GM08714 (cell line): ENCODE results near the gene SLC44A1.

Source experiments
- H3K4me3 ChIP-seq: fragments of 200-500 bp; sonication (Bioruptor generic); 2 replicates; pipeline ENCODE4 v1.5.1; 2014; ENCODE audit warnings: mild to moderate bottlenecking, low read length, inconsistent platforms
- ZNF274 ChIP-seq: IDR thresholded peaks from 2 replicates; pipeline ENCODE4 v1.6.1; 2012; ENCODE audit warnings: mild to moderate bottlenecking, low read depth, low read length

Gene SLC44A1

DNA sequence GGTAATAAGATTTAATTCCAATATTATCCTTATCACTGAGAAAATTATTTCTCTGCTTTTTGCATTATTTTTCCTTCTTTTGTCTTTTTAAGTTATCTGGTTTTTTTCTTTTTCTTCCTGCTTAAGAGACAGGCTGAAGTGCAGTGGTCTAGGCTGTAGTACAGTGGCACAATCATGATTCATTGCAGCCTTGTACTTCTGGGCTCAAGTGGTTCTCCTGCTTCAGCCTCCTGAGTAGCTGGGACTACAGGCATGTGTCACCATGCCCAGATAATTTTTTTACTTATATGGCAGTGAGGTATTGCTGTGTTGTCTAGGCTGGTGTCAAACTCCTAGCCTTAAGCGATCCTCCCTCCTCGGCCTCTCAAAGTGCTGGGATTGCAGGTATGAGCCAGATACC lies 93.9 kb downstream of the SLC44A1 start:
- no peak for TF ChIP-seq ZNF274
- no peak overlapping the region for H3K4me3 ChIP-seq

DNA sequence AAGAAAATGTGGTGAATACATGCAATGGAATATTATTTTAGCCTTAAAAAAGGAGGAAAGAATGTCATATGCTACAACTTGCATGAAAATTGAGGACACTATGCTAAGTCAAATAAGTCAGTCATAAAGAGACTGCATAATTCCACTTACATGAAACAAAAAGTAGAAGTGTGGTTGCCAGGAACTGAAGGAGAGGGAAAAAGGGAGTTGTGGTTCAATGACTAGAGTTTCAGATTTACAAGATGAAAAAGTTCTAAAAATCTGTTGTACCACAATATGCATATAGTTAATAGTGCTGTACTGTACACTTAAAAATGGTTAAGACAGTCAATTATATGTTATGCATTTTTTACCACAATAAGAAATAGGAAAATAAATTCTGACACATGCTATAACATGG lies 95.4 kb downstream of the SLC44A1 start:
- TF ChIP-seq ZNF274 = no peak
- H3K4me3 ChIP-seq = no peak overlapping the region

DNA sequence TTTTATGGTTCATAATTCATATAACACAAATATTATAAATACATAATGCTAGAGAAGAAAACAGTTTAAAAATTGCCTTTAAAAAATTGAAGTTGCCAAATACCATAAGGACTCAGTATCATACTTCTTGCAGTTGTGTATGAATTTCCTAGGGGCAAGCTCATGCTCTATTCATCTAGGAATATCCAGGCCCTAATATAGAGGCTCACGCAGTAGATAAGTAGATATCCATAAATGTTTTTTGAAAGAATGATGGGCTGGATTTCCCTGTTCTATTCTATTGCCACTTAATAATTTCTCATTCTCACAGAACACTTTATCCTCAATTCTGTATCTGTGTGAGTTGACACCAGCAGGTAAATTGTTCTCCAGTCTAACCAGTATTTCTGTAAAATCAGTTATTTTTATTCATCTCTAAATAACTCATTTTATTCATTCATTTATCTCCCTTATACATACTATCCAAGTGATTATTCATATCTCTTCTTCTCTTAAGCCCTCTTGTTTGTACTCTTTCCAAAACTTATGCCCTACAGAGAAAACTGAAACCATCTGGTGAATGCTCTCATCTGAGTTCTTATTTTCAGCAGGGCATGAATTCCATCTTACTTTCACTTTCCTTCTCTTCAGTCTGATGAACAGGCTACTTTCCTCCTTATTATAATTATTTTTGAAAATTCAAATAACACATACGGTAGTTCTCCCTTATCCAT lies 97.1 kb downstream of the SLC44A1 start:
- H3K4me3 ChIP-seq = no peak overlapping the region
- TF ChIP-seq ZNF274 = no peak

DNA sequence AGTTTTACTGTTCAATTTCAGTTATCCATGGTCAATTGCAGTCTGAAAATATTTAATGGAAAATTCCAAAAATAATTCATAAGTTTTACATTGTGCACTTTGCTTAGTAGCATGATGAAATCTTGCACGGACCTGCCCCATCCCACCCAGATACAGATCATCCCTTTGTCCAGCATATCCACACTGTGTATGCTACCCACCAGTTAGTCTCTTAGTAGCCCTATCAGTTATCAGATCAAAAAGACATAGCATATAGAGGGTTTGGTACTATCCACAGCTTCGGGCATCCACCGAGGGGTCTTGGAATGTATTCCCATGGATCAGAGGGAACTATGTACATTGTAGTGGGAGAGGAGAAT lies 97.7 kb downstream of the SLC44A1 start:
- TF ChIP-seq ZNF274 = no peak
- H3K4me3 ChIP-seq = no peak overlapping the region

DNA sequence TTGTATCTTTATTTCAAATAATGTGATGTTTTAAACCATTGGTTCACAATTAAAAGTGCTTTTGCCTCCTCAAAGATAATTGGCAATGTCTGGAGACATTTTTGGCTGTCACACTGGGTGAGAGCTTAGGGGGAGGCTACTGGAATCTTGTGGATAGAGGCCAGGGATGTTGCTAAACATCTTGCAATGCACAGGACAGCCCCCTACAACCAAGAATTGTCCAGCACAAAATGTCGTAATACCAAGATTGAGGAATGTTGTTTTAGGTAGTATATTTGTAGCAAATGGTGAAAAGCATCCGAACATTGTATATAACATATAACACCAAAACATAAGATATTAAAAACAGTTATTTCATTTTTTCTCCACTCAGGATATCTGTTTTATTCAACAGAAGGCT lies 99.8 kb downstream of the SLC44A1 start:
- no peak overlapping the region for H3K4me3 ChIP-seq
- TF ChIP-seq ZNF274 = no peak

DNA sequence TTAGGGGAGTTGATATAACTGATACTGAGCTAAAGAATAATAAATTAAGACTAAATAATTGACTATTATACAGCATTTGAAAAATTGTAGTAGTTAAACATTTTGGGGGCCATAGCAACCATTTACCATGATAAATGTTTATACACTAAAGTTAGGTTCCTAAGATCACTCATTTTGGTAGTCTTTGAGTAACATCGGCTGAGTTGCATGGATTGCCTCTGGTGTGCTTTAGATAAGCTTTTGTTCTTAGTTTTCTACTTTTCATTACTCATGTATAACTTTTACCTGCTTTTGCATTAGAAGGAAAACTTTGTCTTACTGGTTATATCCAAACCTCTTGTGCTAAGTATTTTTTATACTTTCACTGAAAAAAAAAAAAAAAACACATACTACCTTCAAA lies 101.2 kb downstream of the SLC44A1 start:
- no peak overlapping the region for H3K4me3 ChIP-seq
- TF ChIP-seq ZNF274 = no peak

DNA sequence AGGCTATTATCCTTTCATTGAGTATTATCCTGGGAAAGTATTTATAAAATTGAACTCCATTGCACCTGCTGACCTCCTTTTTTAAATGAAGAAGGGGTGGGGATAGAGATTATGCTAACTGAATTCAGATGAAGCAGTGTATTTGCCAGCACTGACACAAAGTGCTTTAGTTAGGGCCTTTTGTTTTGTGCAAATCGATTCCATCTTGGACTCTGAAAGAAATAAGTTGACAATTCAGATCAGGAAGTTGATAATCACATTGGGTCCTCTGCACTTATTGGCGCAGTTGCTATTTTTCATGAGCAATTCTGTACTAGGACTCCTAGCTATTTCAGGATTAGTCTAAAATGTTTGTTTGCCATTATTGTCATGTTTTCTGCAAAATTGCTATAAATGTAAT lies 101.8 kb downstream of the SLC44A1 start:
- no peak overlapping the region for H3K4me3 ChIP-seq
- no peak for TF ChIP-seq ZNF274

DNA sequence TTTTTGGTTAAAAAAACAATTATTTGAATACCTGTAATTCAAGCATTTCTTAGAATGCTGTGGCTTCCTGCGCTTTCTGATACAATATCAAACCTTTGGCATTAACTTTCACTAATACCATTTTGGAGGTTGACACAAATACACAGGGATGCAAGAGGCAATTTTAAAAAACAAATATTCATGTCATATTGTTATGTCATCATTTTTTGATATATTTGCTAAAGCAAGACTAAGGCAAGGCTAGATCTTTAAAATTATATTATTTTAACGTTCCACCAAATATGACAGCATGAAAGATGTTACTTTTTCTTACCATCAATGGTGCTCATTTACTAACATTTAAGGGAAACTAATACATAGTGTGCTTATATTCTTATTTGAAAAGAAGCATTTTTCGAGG lies 110.0 kb downstream of the SLC44A1 start:
- no peak for TF ChIP-seq ZNF274
- no peak overlapping the region for H3K4me3 ChIP-seq

DNA sequence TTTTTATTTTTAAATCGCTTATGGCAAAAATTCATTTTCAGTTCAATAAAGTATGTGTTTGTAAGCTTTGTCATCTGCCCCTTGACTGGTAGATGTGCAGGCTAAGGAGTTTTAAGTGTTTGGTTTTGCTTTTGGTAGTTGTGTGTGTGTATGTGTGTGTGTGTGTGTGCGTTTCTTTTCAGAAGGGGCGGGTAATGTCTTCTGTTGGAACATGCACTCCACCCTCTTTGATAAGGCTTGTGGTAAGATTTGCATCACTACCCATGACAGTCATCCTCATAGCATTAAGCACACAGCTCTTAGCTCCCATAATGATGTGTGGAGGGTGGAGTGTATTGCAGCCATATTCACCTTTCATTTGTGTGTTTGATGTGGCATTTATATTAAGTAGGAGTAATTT lies 111.3 kb downstream of the SLC44A1 start:
- no peak for TF ChIP-seq ZNF274
- H3K4me3 ChIP-seq = no peak overlapping the region

DNA sequence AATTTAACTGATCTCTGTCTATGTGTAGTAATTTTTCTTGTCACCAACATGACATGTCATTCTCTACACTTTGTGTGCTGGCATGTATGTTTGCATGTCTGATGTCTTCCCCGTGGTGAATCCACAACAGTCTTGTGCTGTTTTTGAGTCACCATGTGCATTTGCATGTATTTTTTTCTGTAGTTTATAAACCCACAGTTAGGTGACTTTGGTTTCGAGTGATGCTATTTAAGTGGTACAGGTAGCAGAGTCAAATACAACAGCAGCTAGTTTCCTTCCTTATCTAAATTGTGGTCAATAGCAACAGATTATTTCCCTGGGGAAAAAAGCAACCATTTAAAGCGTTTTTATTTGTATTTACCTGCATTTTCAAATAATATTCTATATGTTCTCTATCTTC lies 113.5 kb downstream of the SLC44A1 start:
- TF ChIP-seq ZNF274 = no peak
- H3K4me3 ChIP-seq = no peak overlapping the region

DNA sequence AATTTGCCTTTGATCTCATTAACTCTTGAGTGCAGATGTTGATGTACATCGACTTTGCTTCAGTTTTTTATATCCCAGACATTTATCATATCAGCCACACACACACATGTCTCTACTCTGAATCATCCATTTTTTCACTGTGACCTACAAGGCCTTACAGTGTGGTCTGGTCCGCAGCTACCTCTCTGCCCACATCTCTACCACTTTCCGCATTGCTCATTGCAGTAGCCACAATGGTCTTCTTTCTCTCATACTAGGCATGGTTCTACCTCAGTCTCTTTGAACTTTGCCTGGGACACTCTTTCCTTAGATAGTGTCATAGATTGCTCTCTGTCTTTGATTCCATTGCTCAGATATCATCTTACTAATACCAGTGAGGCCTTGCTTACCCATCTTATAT lies 115.4 kb downstream of the SLC44A1 start:
- TF ChIP-seq ZNF274 = no peak

DNA sequence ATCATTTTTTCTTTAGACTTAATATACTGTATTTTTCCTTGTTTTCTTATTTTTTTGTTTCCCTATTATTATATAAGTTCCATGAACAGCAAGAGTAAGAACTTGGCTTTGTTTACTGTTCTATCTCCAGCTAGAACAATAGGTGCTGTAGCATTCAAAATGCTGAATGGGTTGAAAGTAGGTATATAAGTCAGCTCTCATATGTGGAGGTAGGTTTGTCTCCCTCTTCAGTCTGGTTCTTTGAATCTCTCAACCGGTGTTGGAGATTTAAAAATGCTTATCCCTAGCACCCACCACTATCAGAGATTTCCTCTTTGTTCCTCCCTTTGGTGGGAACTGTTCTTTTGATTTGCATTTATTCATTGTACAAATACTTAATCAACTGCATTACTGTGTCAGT lies 115.9 kb downstream of the SLC44A1 start:
- no peak for TF ChIP-seq ZNF274
- no peak overlapping the region for H3K4me3 ChIP-seq

More for the DNA sequence above, 115.4 kb downstream of the SLC44A1 start:
- H3K4me3 ChIP-seq = no peak overlapping the region

DNA sequence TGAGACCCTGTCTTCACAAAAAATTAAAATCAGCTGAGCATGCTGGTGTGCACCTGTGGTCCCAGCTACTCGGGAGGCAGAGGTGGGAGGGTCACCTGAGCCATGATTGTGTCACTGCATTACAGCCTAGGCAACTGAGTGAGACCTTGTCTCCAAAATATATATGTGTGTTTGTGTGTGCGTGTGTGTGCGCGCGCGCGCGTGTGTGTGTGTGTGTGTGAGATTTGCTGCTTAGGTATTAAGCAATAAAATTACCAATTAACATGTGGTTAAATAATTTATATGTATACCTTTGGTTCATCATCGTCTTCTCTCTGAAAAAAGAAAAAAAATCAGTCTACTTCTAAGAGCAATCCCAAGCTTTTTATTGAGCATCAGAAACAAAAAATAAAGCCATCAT lies 117.4 kb downstream of the SLC44A1 start:
- no peak for TF ChIP-seq ZNF274
- H3K4me3 ChIP-seq = no peak overlapping the region

DNA sequence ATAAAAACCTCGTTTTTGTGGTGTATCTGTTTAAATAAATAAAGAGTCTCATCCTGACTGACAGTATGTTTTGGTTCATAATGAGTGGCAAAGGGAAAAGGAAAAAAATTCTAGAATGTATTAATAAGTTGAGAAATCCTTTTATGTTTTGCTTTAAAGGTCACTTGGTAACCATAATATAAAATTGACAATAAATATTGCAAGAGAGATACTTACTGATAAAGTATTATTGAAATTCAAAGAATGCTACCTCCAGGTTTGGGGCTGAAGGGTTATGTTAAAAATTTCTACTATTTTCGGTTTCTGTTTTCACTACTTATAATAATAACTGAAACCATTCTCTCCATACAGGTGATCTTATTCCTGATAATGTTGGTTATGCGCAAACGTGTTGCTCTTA lies 118.0 kb downstream of the SLC44A1 start:
- no peak overlapping the region for H3K4me3 ChIP-seq

DNA sequence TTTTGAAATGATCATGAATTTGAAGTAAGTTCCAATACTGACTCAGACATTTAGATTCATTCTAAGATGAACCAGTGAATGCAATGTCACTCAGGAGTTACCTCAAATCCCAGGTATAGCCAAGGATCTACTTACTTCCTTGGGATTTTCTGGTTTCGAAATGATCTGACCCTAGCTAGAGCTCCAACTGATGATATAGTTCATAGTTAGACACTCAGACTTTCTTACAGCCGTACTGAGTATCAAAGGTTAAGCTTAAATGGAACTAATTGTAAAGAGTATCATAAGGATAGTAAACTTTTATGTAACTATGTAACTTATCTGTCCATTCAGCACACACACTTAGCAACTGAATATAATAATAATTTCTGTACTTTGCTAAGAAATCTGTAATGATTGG lies 119.4 kb downstream of the SLC44A1 start:
- TF ChIP-seq ZNF274 = no peak
- no peak overlapping the region for H3K4me3 ChIP-seq

More for the DNA sequence above, 118.0 kb downstream of the SLC44A1 start:
- TF ChIP-seq ZNF274 = no peak

DNA sequence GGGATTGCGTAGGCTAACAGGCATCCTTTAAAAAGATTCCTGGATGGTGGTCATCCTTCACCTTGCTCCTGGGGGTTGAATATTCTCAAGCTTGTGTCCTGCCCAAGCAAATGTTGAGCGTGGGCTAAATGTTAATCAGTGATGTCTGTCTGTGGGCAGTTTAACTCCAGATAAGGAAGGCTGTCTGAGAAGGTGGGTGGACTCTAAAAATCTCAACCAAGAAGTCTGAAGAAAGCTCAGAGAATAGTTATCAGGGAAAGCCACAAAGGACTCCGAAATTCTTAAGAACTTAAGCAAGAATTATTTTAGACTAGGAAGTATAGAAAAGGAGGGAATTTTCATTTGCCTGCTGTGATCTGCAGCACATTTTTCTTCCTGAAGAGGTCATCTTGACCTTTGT lies 125.5 kb downstream of the SLC44A1 start:
- no peak overlapping the region for H3K4me3 ChIP-seq
- TF ChIP-seq ZNF274 = no peak
